VCaP (cell line): ENCODE measurements around the gene PRKCE.

ENCODE experiments used
- H3K27ac ChIP-seq: fragments of 450-650 bp; 2 replicates; pipeline ENCODE4 v1.5.1; 2017
- CTCF ChIP-seq: fragments of 450-650 bp; conservative IDR thresholded peaks from 2 replicates; pipeline ENCODE4 v1.5.1; 2017; ENCODE audit warnings: mild to moderate bottlenecking, moderate library complexity

The PRKCE gene

GRCh38 chr2:46072101-46072820 is 420.8 kb downstream of the PRKCE start:
- no peak overlapping the region for H3K27ac ChIP-seq
- TF ChIP-seq CTCF: no peak

GRCh38 chr2:46073540-46074046 is 422.1 kb downstream of the PRKCE start:
- H3K27ac ChIP-seq: no peak overlapping the region
- no peak for TF ChIP-seq CTCF

- no peak for TF ChIP-seq CTCF
- no peak overlapping the region for H3K27ac ChIP-seq
Observed at GRCh38 chr2:46074501-46074900, 423.0 kb downstream of the PRKCE start.

- no peak overlapping the region for H3K27ac ChIP-seq
Observed at GRCh38 chr2:46075848-46076247, 424.4 kb downstream of the PRKCE start.

GRCh38 chr2:46076251-46076650 is 424.8 kb downstream of the PRKCE start:
- no peak overlapping the region for H3K27ac ChIP-seq
- no peak for TF ChIP-seq CTCF

More at GRCh38 chr2:46075848-46076247, 424.4 kb downstream of the PRKCE start:
- TF ChIP-seq CTCF: no peak

- no peak for TF ChIP-seq CTCF
- no peak overlapping the region for H3K27ac ChIP-seq
Observed at GRCh38 chr2:46076875-46077274, 425.4 kb downstream of the PRKCE start.

GRCh38 chr2:46077522-46078107 is 426.1 kb downstream of the PRKCE start:
- TF ChIP-seq CTCF: no peak
- H3K27ac ChIP-seq: no peak overlapping the region
